HG03066 (cell line): Measurements from ENCODE around the gene FUT6.
"Not testable (repeated sequence)": the region's sequence is repeated elsewhere in the genome, so short reads cannot be mapped to it uniquely, and the experiment has no call there.

Experiments used
- ATAC-seq: cut with Tn5 transposase; IDR thresholded peaks from one replicate; pipeline ENCODE4 v1.9.1; 2021; ENCODE audit warnings: low read depth; ENCODE audit not compliant: unreplicated experiment

Gene FUT6

GRCh38 chr19:5839065-5840017 lies at the start of gene FUT6:
Gene FUT6 (minus strand): TSS chr19:5839702. CDS start chr19:5832567, 7,135 bp downstream.
- ATAC-seq: no peak

- ATAC-seq: not testable (repeated sequence)
These were observed 44.7 kb upstream of the FUT6 start for GRCh38 chr19:5884065-5884811.

GRCh38 chr19:5883157-5883873 lies 43.8 kb upstream of the FUT6 start:
- not testable (repeated sequence) for ATAC-seq

- no peak for ATAC-seq
These were observed 43.0 kb upstream of the FUT6 start for GRCh38 chr19:5882421-5882968.

GRCh38 chr19:5881543-5882299 lies 42.2 kb upstream of the FUT6 start:
- ATAC-seq: no peak

- ATAC-seq: no peak
These were observed 41.1 kb upstream of the FUT6 start for GRCh38 chr19:5880604-5881078.

- ATAC-seq: no peak
These were observed 40.7 kb upstream of the FUT6 start for GRCh38 chr19:5880196-5880595.

GRCh38 chr19:5877882-5878281 lies 38.4 kb upstream of the FUT6 start:
- ATAC-seq: no peak

GRCh38 chr19:5877427-5877826 lies 37.9 kb upstream of the FUT6 start:
- no peak for ATAC-seq

- ATAC-seq: not testable (repeated sequence)
These were observed 35.0 kb upstream of the FUT6 start for GRCh38 chr19:5874496-5874895.

GRCh38 chr19:5873617-5874199 lies 34.2 kb upstream of the FUT6 start:
- ATAC-seq: no peak

- ATAC-seq: no peak
These were observed 31.5 kb upstream of the FUT6 start for GRCh38 chr19:5870986-5871394.

- ATAC-seq: no peak
These were observed 28.0 kb upstream of the FUT6 start for GRCh38 chr19:5867201-5868136.

- ATAC-seq: no peak
These were observed 26.3 kb upstream of the FUT6 start for GRCh38 chr19:5865772-5866171.

- ATAC-seq: no peak
These were observed 25.4 kb upstream of the FUT6 start for GRCh38 chr19:5864725-5865486.

- ATAC-seq: no peak
These were observed 24.7 kb upstream of the FUT6 start for GRCh38 chr19:5864013-5864720.
